SK-N-SH (cell line): Measurements from ENCODE around the gene IRF2BP2. TPM values are rescaled to one million over a fixed set of nuclear protein-coding genes. Genes with fewer than 3 reads are reported as not detected.
A peak's percentile ranks its signal among the peaks of the same experiment; 100 is the strongest.

Source experiments
- CTCF ChIA-PET: fragments of 300-600, 350-600 bp; formaldehyde crosslinking; extraction: SDS; loops from one replicate; lab custom pipeline; 2021; lab: Yijun Ruan, JAX
- POLR2A ChIA-PET: fragments of 350-600 bp; sonication (Branson Sonifier 250); formaldehyde crosslinking; extraction: SDS; loops from one replicate; lab custom pipeline; 2020; ENCODE audit warnings: antibody characterized with exemption, inconsistent platforms; lab: Yijun Ruan, JAX
- DNase-seq: peaks from one replicate; pipeline ENCODE4 v3.0.0; 2012
- H2AFZ ChIP-seq: fragments of 200-600 bp; sonication (generic); 2 replicates; pipeline ENCODE4 v1.8.1; 2016; ENCODE audit warnings: antibody characterized with exemption, mild to moderate bottlenecking, low read depth
- H3F3A ChIP-seq: fragments of 200-600 bp; sonication (generic); replicated peaks from 2 replicates; pipeline ENCODE3; 2016; ENCODE audit warnings: antibody characterized with exemption, mild to moderate bottlenecking; ENCODE audit not compliant: insufficient read depth
- H3K27ac ChIP-seq, 2 experiments: fragments of 200-500 bp in 1 of 2; fragments of 200-600 bp in 1 of 2; sonication (Bioruptor generic) in 1 of 2; sonication (generic), shearing (Covaris generic) in 1 of 2; 2 replicates each; pipeline versions ENCODE4 v1.5.1 to v1.6.1; 2014 to 2016; ENCODE audit warnings: low read depth in 2 of 2, inconsistent platforms in 1 of 2, low read length in 1 of 2, mild to moderate bottlenecking in 1 of 2, mixed read lengths in 1 of 2
- H3K27me3 ChIP-seq: fragments of 200-600 bp; sonication (generic), shearing (Covaris generic); 2 replicates; pipeline ENCODE4 v1.6.1; 2016; ENCODE audit warnings: mixed run types; ENCODE audit not compliant: insufficient read depth
- H3K36me3 ChIP-seq, 2 experiments: fragments of 200-500 bp in 1 of 2; fragments of 200-600 bp in 1 of 2; sonication (Bioruptor generic) in 1 of 2; sonication (generic) in 1 of 2; replicated peaks in 1 of 2; 2 replicates each; pipeline versions ENCODE3 to v1.5.1; 2014 to 2016; ENCODE audit warnings: low read length in 1 of 2, mild to moderate bottlenecking in 1 of 2; ENCODE audit not compliant: insufficient read depth in 2 of 2, control insufficient read depth in 1 of 2
- H3K4me1 ChIP-seq, 2 experiments: fragments of 200-500 bp in 1 of 2; fragments of 200-600 bp in 1 of 2; sonication (Bioruptor generic) in 1 of 2; sonication (generic), shearing (Covaris generic) in 1 of 2; 2 replicates each; pipeline versions ENCODE4 v1.5.1 to v1.6.1; 2014 to 2016; ENCODE audit warnings: low read depth in 1 of 2, low read length in 1 of 2, mixed run types in 1 of 2; ENCODE audit not compliant: insufficient read depth in 2 of 2, control insufficient read depth in 1 of 2
- H3K4me2 ChIP-seq: fragments of 200-600 bp; sonication (generic), shearing (Covaris generic); 2 replicates; pipeline ENCODE4 v1.6.1; 2017; ENCODE audit warnings: mixed run types
- H3K4me3 ChIP-seq, 2 experiments: fragments of 200-500 bp in 1 of 2; fragments of 200-600 bp in 1 of 2; sonication (Bioruptor generic) in 1 of 2; sonication (generic), shearing (Covaris generic) in 1 of 2; 2 replicates each; pipeline versions ENCODE4 v1.5.1 to v1.8.1; 2014 to 2016; ENCODE audit warnings: low read depth in 2 of 2, inconsistent platforms in 1 of 2, low read length in 1 of 2, mild to moderate bottlenecking in 1 of 2, mixed read lengths in 1 of 2, moderate library complexity in 1 of 2
- H3K79me2 ChIP-seq: fragments of 200-600 bp; sonication (generic); 2 replicates; pipeline ENCODE4 v1.8.1; 2017; ENCODE audit warnings: mild to moderate bottlenecking; ENCODE audit not compliant: insufficient read depth
- H3K9ac ChIP-seq: fragments of 200-600 bp; sonication (generic); 2 replicates; pipeline ENCODE4 v1.6.1; 2017; ENCODE audit warnings: mixed run types
- H3K9me2 ChIP-seq: fragments of 200-600 bp; sonication (generic); 2 replicates; pipeline ENCODE4 v1.6.1; 2017; ENCODE audit warnings: mixed run types
- H3K9me3 ChIP-seq: fragments of 200-600 bp; sonication (generic); 2 replicates; pipeline ENCODE4 v1.6.1; 2017; ENCODE audit warnings: mixed run types, mild to moderate bottlenecking, moderate library complexity
- H4K20me1 ChIP-seq: fragments of 200-600 bp; sonication (generic); 2 replicates; pipeline ENCODE4 v1.6.1; 2017; ENCODE audit warnings: mild to moderate bottlenecking, mixed run types; ENCODE audit not compliant: insufficient read depth
- ELF1 ChIP-seq: IDR thresholded peaks from 2 replicates; pipeline ENCODE4 v1.4.0; 2012
- EP300 ChIP-seq, 2 experiments: IDR thresholded peaks; 2 replicates each; pipeline versions ENCODE4 v1.4.0 to v1.6.1; 2012; ENCODE audit warnings: borderline replicate concordance in 1 of 2, low read depth in 1 of 2, low read length in 1 of 2
- EZH2phosphoT487 ChIP-seq: fragments of 200-600 bp; sonication (generic); IDR thresholded peaks from 2 replicates; pipeline ENCODE4 v1.6.1; 2017; ENCODE audit warnings: low read depth, mixed run types, mild to moderate bottlenecking, antibody characterized with exemption, moderate library complexity, borderline replicate concordance
- FOSL2 ChIP-seq: IDR thresholded peaks from 2 replicates; pipeline ENCODE4 v1.4.0; 2012; ENCODE audit warnings: low read depth, mild to moderate bottlenecking, moderate library complexity, borderline replicate concordance
- FOXJ3 ChIP-seq: sonication (generic); formaldehyde crosslinking; IDR thresholded peaks from 2 replicates; pipeline ENCODE4 v1.5.1; 2020; ENCODE audit warnings: mild to moderate bottlenecking, missing genetic modification reagents
- GABPA ChIP-seq: IDR thresholded peaks from 2 replicates; pipeline ENCODE4 v1.4.0; 2012; ENCODE audit warnings: low read depth, mild to moderate bottlenecking
- GATA2 ChIP-seq: sonication (generic); formaldehyde crosslinking; IDR thresholded peaks from 2 replicates; pipeline ENCODE4 v1.5.0; 2020; ENCODE audit warnings: mild to moderate bottlenecking, missing genetic modification reagents
- JUND ChIP-seq: IDR thresholded peaks from 2 replicates; pipeline ENCODE4 v1.4.0; 2012
- MXI1 ChIP-seq: IDR thresholded peaks from 2 replicates; pipeline ENCODE4 v1.6.1; 2012; ENCODE audit warnings: mild to moderate bottlenecking, low read depth, low read length, improper control_type of control experiment
- NFIC ChIP-seq: IDR thresholded peaks from 2 replicates; pipeline ENCODE4 v1.4.0; 2012; ENCODE audit warnings: borderline replicate concordance
- NRF1 ChIP-seq: IDR thresholded peaks from 2 replicates; pipeline ENCODE4 v1.6.1; 2012; ENCODE audit warnings: low read depth, mild to moderate bottlenecking, low read length
- POLR2AphosphoS5 ChIP-seq: IDR thresholded peaks from 2 replicates; pipeline ENCODE4 v1.6.1; 2012; ENCODE audit warnings: low read depth, low read length
- RAD21 ChIP-seq: IDR thresholded peaks from 2 replicates; pipeline ENCODE4 v1.6.1; 2012; ENCODE audit warnings: mild to moderate bottlenecking, low read length
- RCOR1 ChIP-seq: fragments of 150-350 bp; IDR thresholded peaks from 2 replicates; pipeline ENCODE4 v1.6.1; 2017; ENCODE audit warnings: antibody characterized with exemption, low read length
- RFX5 ChIP-seq: IDR thresholded peaks from 2 replicates; pipeline ENCODE4 v1.6.1; 2012; ENCODE audit warnings: mild to moderate bottlenecking, improper control_type of control experiment, low read length
- RXRA ChIP-seq: IDR thresholded peaks from 2 replicates; pipeline ENCODE4 v1.4.0; 2012; ENCODE audit warnings: low read depth, mild to moderate bottlenecking, borderline replicate concordance
- SMC3 ChIP-seq: IDR thresholded peaks from 2 replicates; pipeline ENCODE4 v1.6.1; 2012; ENCODE audit warnings: low read depth, low read length, improper control_type of control experiment
- WGBS: methylation state at CpG from one replicate; pipeline ENCODE4 v1.1.6; 2017; ENCODE audit warnings: low lambda C conversion rate; 5-methylcytosine and 5-hydroxymethylcytosine counted together
- polyA plus RNA-seq, 3 experiments: library from polyadenylated mRNA; depleted of rRNA; stranded (reverse); fragments of >200 nt; gene quantifications; 2 replicates each; pipeline ENCODE4 v1.2.3, GENCODE V29; 2012
- TF ChIP-seq, protein P1 (sequence below): IDR thresholded peaks from 2 replicates; pipeline ENCODE4 v1.4.0; 2012; ENCODE audit warnings: low read depth, borderline replicate concordance
- TF ChIP-seq, protein P2 (sequence below): fragments of 150-350 bp; IDR thresholded peaks from 2 replicates; pipeline ENCODE4 v1.6.1; 2016; ENCODE audit warnings: mild to moderate bottlenecking, low read depth, low read length

The IRF2BP2 gene
- polyA plus RNA-seq, 1 of the 3 experiments (the other 2 are of a cell fraction), result 73.9 TPM

DNA sequence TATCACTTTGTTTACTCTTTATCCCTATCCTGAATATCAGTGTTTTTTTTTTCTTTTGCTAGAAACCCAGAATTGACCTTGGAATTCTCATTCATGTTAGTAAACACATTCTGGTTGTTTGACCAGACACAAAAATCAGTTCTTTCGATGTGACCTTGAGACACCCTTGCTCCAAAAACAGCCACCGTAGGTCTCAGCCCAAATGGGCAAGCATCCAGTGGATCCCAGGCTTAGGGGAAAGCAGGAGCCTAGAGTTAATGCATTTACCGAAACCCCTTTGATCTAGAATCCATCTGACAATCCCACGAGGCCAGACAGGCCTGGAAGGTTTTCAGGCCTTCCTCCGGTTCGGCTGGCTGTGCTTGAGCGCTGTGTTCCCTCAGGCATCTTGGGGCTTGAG is 47.6 kb downstream of the IRF2BP2 start (continued):
- TF ChIP-seq POLR2AphosphoS5 (no peak), FOSL2 (no peak), ELF1 (no peak), FOXJ3 (CRISPR knock-in tag) (peak; percentile 89), RFX5 (no peak; the same call in 1 of the 2 replicates), MXI1 (peak; percentile 71; the same call in 1 of the 2 replicates)
- TF ChIP-seq, protein P1, sequence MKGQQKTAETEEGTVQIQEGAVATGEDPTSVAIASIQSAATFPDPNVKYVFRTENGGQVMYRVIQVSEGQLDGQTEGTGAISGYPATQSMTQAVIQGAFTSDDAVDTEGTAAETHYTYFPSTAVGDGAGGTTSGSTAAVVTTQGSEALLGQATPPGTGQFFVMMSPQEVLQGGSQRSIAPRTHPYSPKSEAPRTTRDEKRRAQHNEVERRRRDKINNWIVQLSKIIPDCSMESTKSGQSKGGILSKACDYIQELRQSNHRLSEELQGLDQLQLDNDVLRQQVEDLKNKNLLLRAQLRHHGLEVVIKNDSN, result no peak
- TF ChIP-seq, protein P2, sequence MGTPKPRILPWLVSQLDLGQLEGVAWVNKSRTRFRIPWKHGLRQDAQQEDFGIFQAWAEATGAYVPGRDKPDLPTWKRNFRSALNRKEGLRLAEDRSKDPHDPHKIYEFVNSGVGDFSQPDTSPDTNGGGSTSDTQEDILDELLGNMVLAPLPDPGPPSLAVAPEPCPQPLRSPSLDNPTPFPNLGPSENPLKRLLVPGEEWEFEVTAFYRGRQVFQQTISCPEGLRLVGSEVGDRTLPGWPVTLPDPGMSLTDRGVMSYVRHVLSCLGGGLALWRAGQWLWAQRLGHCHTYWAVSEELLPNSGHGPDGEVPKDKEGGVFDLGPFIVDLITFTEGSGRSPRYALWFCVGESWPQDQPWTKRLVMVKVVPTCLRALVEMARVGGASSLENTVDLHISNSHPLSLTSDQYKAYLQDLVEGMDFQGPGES, result no peak

DNA sequence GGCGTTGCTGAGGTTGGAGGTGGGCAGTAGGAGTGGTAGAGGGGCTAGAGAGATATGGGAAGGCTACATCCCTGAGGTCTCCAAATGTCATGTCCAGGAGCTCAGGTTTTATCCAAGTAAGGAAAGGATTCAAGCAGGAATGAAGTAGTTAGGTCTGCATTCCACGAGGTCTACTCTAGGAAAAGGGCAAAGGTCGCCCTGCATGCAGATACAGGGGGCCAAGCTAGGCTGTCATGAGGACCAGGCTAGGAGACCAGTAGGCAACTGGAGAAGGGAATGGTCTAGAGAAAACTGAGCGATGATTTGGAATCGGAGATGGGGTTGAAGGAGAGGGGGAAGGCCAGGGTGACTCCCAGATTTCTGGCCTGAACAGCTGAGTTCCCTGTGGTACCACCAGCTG is 48.7 kb downstream of the IRF2BP2 start:
- Histone ChIP-seq H3K79me2 (no peaks in the 10 kb centered on the region; the same call in 1 of the 2 replicates), H3K9me2 (no peaks in the 10 kb centered on the region), H3K36me3 (no peaks in the 10 kb centered on the region), H3F3A (peaks cover 3% of the 10 kb centered on the region), H2AFZ (no peak overlapping the region), H3K9ac (no peak overlapping the region), H4K20me1 (no peaks in the 10 kb centered on the region), H3K4me1 (peaks cover 11 to 52% of the 10 kb centered on the region in 2 experiments; a peak in 3 of 4 replicates), H3K4me2 (no peak overlapping the region), H3K4me3 (no peak overlapping the region), H3K27me3 (no peaks in the 10 kb centered on the region), H3K27ac (peak overlapping the region in 1 of 2 experiments; percentile 97; a peak in 2 of 4 replicates), H3K9me3 (no peaks in the 10 kb centered on the region)
- no peak for TF ChIP-seq NRF1
- no peak for TF ChIP-seq RAD21
- TF ChIP-seq ELF1, result no peak
- TF ChIP-seq EZH2phosphoT487, result no peak
- TF ChIP-seq RXRA, result no peak
- no peak for TF ChIP-seq GABPA
- TF ChIP-seq, protein P2, result no peak
- no peak for TF ChIP-seq GATA2 (CRISPR knock-in tag)
- no peak for TF ChIP-seq EP300 (IDR thresholded peaks at IDR 0.05; ENCODE audit: borderline replicate concordance in 1 of 2, low read depth in 1 of 2, low read length in 1 of 2)
- no peak for TF ChIP-seq POLR2AphosphoS5
- no peak for TF ChIP-seq NFIC
- no peak for TF ChIP-seq SMC3
- no peak for TF ChIP-seq MXI1
- TF ChIP-seq JUND, result no peak
- no peak for TF ChIP-seq FOXJ3 (CRISPR knock-in tag)
- TF ChIP-seq RCOR1, result no peak
- WGBS, result 94% methylated on average over 4 of the region's 5 CpGs
- POLR2A ChIA-PET, result interaction anchor here (1.0 to 3.0 kb wide), 2 partner anchors 18 to 42 kb away, joined by 3 to 13 read pairs; no protein-coding TSS in a partner anchor
- CTCF ChIA-PET, result interaction anchor here (1.1 to 2.8 kb wide), 4 partner anchors 8 to 62 kb away, joined by 6 to 10 read pairs (median 8); no protein-coding TSS in a partner anchor
- no peak for DNase-seq
